ENCODE measurements around the gene TNFSF12. TPM values are rescaled to one million over a fixed set of nuclear protein-coding genes. Genes with fewer than 3 reads are reported as not detected.
A peak's percentile ranks its signal among the peaks of the same experiment; 100 is the strongest.

Gene TNFSF12
- total RNA-seq, 2 donors from 2014 or later = 39.6 to 50.2 TPM

GRCh38 chr17:7549401-7550055, 670 bp downstream of the TNFSF12 start:
- Histone ChIP-seq H3K4me1 (peaks cover 0 to 22% of the 10 kb centered on the region in 2 donors), H3K36me3 (no peaks in the 10 kb centered on the region), H3K9me3 (no peaks in the 10 kb centered on the region), H3K27me3 (no peaks in the 10 kb centered on the region), H3K4me3 (peak overlapping the region; percentile 54 to 61), H3K27ac (peak overlapping the region; percentile 80 to 95)
- no peak for DNase-seq (ENCODE audit: low spot score)
- TF ChIP-seq, protein P1, sequence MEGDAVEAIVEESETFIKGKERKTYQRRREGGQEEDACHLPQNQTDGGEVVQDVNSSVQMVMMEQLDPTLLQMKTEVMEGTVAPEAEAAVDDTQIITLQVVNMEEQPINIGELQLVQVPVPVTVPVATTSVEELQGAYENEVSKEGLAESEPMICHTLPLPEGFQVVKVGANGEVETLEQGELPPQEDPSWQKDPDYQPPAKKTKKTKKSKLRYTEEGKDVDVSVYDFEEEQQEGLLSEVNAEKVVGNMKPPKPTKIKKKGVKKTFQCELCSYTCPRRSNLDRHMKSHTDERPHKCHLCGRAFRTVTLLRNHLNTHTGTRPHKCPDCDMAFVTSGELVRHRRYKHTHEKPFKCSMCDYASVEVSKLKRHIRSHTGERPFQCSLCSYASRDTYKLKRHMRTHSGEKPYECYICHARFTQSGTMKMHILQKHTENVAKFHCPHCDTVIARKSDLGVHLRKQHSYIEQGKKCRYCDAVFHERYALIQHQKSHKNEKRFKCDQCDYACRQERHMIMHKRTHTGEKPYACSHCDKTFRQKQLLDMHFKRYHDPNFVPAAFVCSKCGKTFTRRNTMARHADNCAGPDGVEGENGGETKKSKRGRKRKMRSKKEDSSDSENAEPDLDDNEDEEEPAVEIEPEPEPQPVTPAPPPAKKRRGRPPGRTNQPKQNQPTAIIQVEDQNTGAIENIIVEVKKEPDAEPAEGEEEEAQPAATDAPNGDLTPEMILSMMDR (IDR thresholded peaks at IDR 0.05) = no peak

GRCh38 chr17:7550344-7550743, 1.5 kb downstream of the TNFSF12 start:
- H3K27ac ChIP-seq = peak overlapping the region; percentile 80 to 95
- H3K9me3 ChIP-seq = no peaks in the 10 kb centered on the region
- no peak overlapping the region for H3K4me3 ChIP-seq
- H3K4me1 ChIP-seq = peaks cover 0 to 22% of the 10 kb centered on the region in 2 donors
- no peak for DNase-seq (ENCODE audit: low spot score)
- TF ChIP-seq, protein P1 (IDR thresholded peaks at IDR 0.05) = no peak
- H3K27me3 ChIP-seq = no peaks in the 10 kb centered on the region
- H3K36me3 ChIP-seq = no peaks in the 10 kb centered on the region

DNA sequence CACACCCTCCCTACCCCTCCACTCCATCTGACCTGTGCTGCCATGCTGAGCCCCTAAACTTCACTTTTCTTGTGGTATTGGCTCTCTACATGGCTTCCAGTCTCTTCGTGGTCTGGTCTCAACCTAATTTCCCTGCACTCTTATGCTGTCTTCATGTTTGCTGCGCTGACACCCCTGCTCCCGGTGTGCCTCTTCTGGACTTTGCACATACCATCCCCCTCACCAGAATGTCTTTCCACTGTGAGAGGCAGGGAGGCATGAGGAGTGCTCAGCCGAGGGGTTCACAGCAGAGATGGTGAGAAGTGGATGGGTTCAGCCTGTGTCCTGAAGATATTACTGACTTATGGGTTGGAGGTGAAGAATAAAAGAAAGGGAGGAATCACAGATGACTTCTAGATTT, 2.5 kb downstream of the TNFSF12 start:
- no peaks in the 10 kb centered on the region for H3K9me3 ChIP-seq
- no peaks in the 10 kb centered on the region for H3K27me3 ChIP-seq
- H3K36me3 ChIP-seq = no peaks in the 10 kb centered on the region
- H3K27ac ChIP-seq = no peak overlapping the region
- no peak overlapping the region for H3K4me3 ChIP-seq
- TF ChIP-seq, protein P1 (IDR thresholded peaks at IDR 0.05) = no peak
- DNase-seq (ENCODE audit: low spot score) = no peak
- peaks cover 0 to 22% of the 10 kb centered on the region in 2 donors for H3K4me1 ChIP-seq

DNA sequence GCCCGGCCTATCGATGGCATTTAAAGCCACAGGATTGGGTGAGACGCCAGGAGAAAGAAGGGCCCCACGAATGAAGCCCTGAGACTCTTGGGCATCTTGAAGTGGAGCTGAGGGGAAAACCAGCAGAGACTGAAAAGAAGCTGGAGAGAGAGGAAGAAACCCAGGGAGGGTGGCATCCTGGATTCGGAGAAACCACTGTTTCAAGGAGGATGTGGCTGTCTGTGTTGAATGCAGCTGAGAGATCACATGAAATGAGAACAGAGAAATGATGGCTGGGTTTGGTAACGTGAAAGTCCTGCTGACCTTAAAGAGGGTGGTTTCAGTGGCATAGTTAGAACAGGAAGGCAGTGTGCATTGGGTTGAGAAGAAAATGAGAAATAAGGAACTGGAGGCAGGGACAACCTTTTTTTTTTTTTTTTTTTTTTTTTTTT, 3.8 kb downstream of the TNFSF12 start:
- TF ChIP-seq, protein P1 (IDR thresholded peaks at IDR 0.05) = no peak
- Histone ChIP-seq H3K9me3 (no peaks in the 10 kb centered on the region), H3K27me3 (no peaks in the 10 kb centered on the region), H3K36me3 (no peaks in the 10 kb centered on the region), H3K4me3 (no peak overlapping the region), H3K27ac (no peak overlapping the region), H3K4me1 (peaks cover 0 to 30% of the 10 kb centered on the region in 2 donors)
- no peak for DNase-seq (ENCODE audit: low spot score)

DNA sequence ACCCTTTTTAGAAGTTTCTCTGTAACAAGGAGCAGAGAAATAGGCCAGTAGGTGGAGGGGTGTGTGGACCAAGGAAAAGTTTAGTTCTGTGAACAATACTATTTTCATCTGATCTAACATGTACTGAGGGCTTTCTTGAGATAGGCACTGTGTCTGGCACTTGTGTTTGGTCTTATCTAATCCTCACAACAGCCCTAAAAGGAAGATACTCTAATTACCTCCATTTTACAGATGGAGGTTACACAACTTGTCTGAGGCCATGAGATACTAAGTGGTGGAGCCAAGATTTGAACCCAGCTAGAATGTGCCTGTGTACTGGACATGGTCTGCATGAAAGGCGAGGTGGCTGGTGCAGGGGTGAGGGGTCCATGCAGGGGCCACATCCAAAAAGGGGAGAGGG, 4.5 kb downstream of the TNFSF12 start:
- TF ChIP-seq, protein P1 (IDR thresholded peaks at IDR 0.05) = no peak
- Histone ChIP-seq H3K4me1 (peaks cover 0 to 32% of the 10 kb centered on the region in 2 donors), H3K9me3 (no peaks in the 10 kb centered on the region), H3K27ac (no peak overlapping the region), H3K27me3 (no peaks in the 10 kb centered on the region), H3K36me3 (no peaks in the 10 kb centered on the region), H3K4me3 (no peak overlapping the region)
- no peak for DNase-seq (ENCODE audit: low spot score)
